HL-60 (cell line): ENCODE results near the gene CTDP1.

Source experiments
- DNase-seq, 2 experiments: peaks; one replicate each; pipeline ENCODE4 v3.0.0-alpha.2; 2010 to 2020; ENCODE audit warnings: low read depth in 1 of 2, low spot score in 1 of 2
- H3K27ac ChIP-seq: fragments of 250-450 bp; sonication (Bioruptor Pico); replicated peaks from 2 replicates; pipeline ENCODE4 v1.5.1; 2020; ENCODE audit warnings: mild to moderate bottlenecking, moderate library complexity
- H3K27me3 ChIP-seq: fragments of 250-450 bp; sonication (Bioruptor Pico); 2 replicates; pipeline ENCODE4 v1.5.1; 2021; ENCODE audit warnings: mild to moderate bottlenecking, moderate library complexity; ENCODE audit not compliant: insufficient read depth, poor library complexity, severe bottlenecking
- H3K4me3 ChIP-seq: replicated peaks from 2 replicates; pipeline ENCODE4 v1.5.1; 2011; ENCODE audit warnings: mild to moderate bottlenecking, control low read depth, low read length; ENCODE audit not compliant: insufficient read depth
- CTCF ChIP-seq: IDR thresholded peaks from one replicate; pipeline ENCODE4 v1.5.1; 2011; ENCODE audit warnings: low read length, control low read depth, inconsistent platforms; ENCODE audit not compliant: insufficient read depth
- GABPA ChIP-seq: IDR thresholded peaks from 2 replicates; pipeline ENCODE4 v1.6.1; 2012; ENCODE audit warnings: low read depth
- POLR2AphosphoS5 ChIP-seq: IDR thresholded peaks from 2 replicates; pipeline ENCODE4 v1.6.1; 2012; ENCODE audit warnings: low read depth
- SPI1 ChIP-seq: IDR thresholded peaks from 2 replicates; pipeline ENCODE4 v1.6.1; 2012; ENCODE audit warnings: low read depth, mild to moderate bottlenecking, borderline replicate concordance
- TF ChIP-seq, protein P1 (sequence below): IDR thresholded peaks from 2 replicates; pipeline ENCODE4 v1.6.1; 2012; ENCODE audit warnings: low read depth; ENCODE audit not compliant: insufficient replicate concordance

The CTDP1 gene

DNA sequence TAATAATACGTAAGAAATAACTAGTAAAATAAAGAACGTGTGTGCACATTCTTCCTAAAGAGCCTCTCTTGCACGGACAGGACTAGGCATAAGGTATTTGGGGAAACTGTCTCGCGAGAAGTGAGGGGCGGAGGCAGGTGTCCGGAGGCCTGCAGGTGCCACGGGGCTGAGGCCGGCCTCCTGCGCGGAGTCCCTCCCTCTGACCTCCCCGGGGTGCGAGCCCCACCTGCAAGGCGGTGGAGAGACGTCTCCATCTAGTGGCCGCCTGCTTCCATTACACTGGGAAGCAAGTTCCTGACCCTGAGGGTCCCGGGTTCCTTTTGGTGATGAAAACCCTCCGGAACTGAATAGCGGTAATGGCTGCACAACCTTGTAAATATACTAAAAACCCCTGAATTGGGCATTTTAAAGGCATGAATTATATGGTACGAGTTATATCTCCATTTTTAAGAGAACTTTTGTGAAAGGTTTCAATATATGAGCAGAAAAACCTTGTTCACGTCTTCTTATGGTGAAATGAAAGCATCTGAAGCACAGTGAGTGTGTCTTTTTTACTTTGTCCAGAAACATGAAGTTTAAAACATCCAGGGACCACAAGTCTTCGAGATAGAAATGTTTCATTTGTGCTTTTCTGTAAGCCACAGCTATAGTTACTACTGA, 35.5 kb upstream of the CTDP1 start:
- H3K27ac ChIP-seq = no peak overlapping the region; the same call in 1 of the 2 replicates
- peak; percentile 86 for TF ChIP-seq CTCF
- no peak for TF ChIP-seq POLR2AphosphoS5
- H3K4me3 ChIP-seq = no peak overlapping the region
- peak; percentile 79 to 85 for DNase-seq
- H3K27me3 ChIP-seq = no peaks in the 10 kb centered on the region

GRCh38 chr18:79644666-79645057, 34.9 kb upstream of the CTDP1 start:
- Histone ChIP-seq H3K4me3 (no peak overlapping the region), H3K27me3 (no peaks in the 10 kb centered on the region), H3K27ac (peak overlapping the region; percentile 70)
- DNase-seq = no peak
- TF ChIP-seq POLR2AphosphoS5 (no peak), CTCF (no peak), GABPA (no peak)

GRCh38 chr18:79645291-79645983, 34.2 kb upstream of the CTDP1 start:
- TF ChIP-seq, protein P1, sequence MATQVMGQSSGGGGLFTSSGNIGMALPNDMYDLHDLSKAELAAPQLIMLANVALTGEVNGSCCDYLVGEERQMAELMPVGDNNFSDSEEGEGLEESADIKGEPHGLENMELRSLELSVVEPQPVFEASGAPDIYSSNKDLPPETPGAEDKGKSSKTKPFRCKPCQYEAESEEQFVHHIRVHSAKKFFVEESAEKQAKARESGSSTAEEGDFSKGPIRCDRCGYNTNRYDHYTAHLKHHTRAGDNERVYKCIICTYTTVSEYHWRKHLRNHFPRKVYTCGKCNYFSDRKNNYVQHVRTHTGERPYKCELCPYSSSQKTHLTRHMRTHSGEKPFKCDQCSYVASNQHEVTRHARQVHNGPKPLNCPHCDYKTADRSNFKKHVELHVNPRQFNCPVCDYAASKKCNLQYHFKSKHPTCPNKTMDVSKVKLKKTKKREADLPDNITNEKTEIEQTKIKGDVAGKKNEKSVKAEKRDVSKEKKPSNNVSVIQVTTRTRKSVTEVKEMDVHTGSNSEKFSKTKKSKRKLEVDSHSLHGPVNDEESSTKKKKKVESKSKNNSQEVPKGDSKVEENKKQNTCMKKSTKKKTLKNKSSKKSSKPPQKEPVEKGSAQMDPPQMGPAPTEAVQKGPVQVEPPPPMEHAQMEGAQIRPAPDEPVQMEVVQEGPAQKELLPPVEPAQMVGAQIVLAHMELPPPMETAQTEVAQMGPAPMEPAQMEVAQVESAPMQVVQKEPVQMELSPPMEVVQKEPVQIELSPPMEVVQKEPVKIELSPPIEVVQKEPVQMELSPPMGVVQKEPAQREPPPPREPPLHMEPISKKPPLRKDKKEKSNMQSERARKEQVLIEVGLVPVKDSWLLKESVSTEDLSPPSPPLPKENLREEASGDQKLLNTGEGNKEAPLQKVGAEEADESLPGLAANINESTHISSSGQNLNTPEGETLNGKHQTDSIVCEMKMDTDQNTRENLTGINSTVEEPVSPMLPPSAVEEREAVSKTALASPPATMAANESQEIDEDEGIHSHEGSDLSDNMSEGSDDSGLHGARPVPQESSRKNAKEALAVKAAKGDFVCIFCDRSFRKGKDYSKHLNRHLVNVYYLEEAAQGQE = peak; percentile 16
- peak; percentile 8 for TF ChIP-seq CTCF
- TF ChIP-seq POLR2AphosphoS5 = peak; percentile 99
- peak; percentile 11; the same call in 1 of the 2 replicates for TF ChIP-seq GABPA
- peak; percentile 70; the same call in 1 of the 2 replicates for TF ChIP-seq SPI1
- H3K27me3 ChIP-seq = no peaks in the 10 kb centered on the region
- peak; percentile 97 for DNase-seq
- H3K27ac ChIP-seq = peak overlapping the region; percentile 70
- H3K4me3 ChIP-seq = no peak overlapping the region

DNA sequence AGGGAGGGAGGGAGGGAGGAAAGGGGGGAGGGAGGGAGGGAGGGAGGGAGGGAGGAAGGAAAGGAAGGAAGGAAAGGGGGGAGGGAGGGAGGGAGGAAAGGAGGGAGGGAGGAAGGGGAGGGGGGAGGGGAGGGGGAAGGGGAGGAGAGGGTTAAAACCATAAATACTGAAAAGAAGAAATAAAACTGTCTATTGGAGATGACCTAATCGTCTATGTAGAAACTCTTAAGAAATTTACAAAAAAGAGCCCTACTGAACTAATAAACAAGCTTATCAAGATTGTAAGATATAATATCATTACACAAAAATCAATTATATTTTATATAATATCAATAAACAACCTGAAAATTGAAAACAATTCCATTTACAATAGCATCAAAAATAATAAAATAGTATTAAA, 32.3 kb upstream of the CTDP1 start:
- no peak for DNase-seq
- Histone ChIP-seq H3K4me3 (no peak overlapping the region), H3K27me3 (no peaks in the 10 kb centered on the region), H3K27ac (no peak overlapping the region)
- TF ChIP-seq GABPA (no peak), SPI1 (no peak), POLR2AphosphoS5 (no peak), CTCF (no peak)
- TF ChIP-seq, protein P1 = no peak
